Mesenteric fat pad (tissue), 1 donor: Measurements from ENCODE around the gene RGS10. TPM values are rescaled to one million over a fixed set of nuclear protein-coding genes. Genes with fewer than 3 reads are reported as not detected.
"Not testable (repeated sequence)": the region's sequence is repeated elsewhere in the genome, so short reads cannot be mapped to it uniquely, and the experiment has no call there.

Experiments used
- DNase-seq: peaks from one replicate; pipeline ENCODE4 v3.0.0-alpha.2; 2020; ENCODE audit warnings: low spot score
- long read RNA-seq: library from polyadenylated mRNA; unstranded; transcript quantifications from one replicate; pipeline ENCODE4 v2.0.0, GENCODE V29; 2020
- total RNA-seq: library from RNA; stranded (reverse); fragmentation: NEBNext Ultra II Directional; extraction: Animal tissue kit (Norgen Biotek cat#: 25700); gene quantifications from one replicate; pipeline ENCODE4 v1.2.1, GENCODE V29; 2021
- donor health status: DM: yes; HTN: yes; CAD: no.

The RGS10 gene
- total RNA-seq, result 18.1 TPM
- long read RNA-seq, transcript RGS10-202 (5 exons, 804 nt), result major isoform, 14 of 18 reads
- long read RNA-seq, partial matches to known transcripts, result 0 of 18 reads
- long read RNA-seq, other reads (novel, unspliced or antisense), result 3 of 18 reads

- DNase-seq, result peak; percentile 94
Observed at GRCh38 chr10:119542357-119542987, at the start of gene RGS10. Gene RGS10 (minus strand): TSS chr10:119542719. CDS start chr10:119542638, 81 bp downstream.

- DNase-seq, result no peak
Observed at GRCh38 chr10:119588071-119588470, 45.6 kb upstream of the RGS10 start.

- DNase-seq, result no peak
Observed at GRCh38 chr10:119578355-119578754, 35.8 kb upstream of the RGS10 start.

GRCh38 chr10:119575991-119576390, 33.5 kb upstream of the RGS10 start:
- DNase-seq, result no peak

GRCh38 chr10:119575506-119575905, 33.0 kb upstream of the RGS10 start:
- DNase-seq, result no peak

- DNase-seq, result no peak
Observed at GRCh38 chr10:119567978-119568377, 25.5 kb upstream of the RGS10 start.

GRCh38 chr10:119562097-119562496, 19.6 kb upstream of the RGS10 start:
- DNase-seq, result no peak

GRCh38 chr10:119559511-119559910, 17.0 kb upstream of the RGS10 start:
- DNase-seq, result not testable (repeated sequence)

- DNase-seq, result not testable (repeated sequence)
Observed at GRCh38 chr10:119556081-119556480, 13.6 kb upstream of the RGS10 start.

- no peak for DNase-seq
Observed at GRCh38 chr10:119555178-119555784, 12.8 kb upstream of the RGS10 start.

- no peak for DNase-seq
Observed at GRCh38 chr10:119550827-119551226, 8.3 kb upstream of the RGS10 start.

- no peak for DNase-seq
Observed at GRCh38 chr10:119549247-119549999, 6.9 kb upstream of the RGS10 start.

GRCh38 chr10:119546009-119546408, 3.5 kb upstream of the RGS10 start:
- peak; percentile 30 for DNase-seq

GRCh38 chr10:119545310-119545709, 2.8 kb upstream of the RGS10 start:
- DNase-seq, result no peak

GRCh38 chr10:119543814-119544642, 1.5 kb upstream of the RGS10 start:
- peak; percentile 39 for DNase-seq

- DNase-seq, result peak; percentile 87
Observed at GRCh38 chr10:119542988-119543813, 682 bp upstream of the RGS10 start.

- peak; percentile 80 for DNase-seq
Observed at GRCh38 chr10:119541459-119542356, 811 bp downstream of the RGS10 start.

- no peak for DNase-seq
Observed at GRCh38 chr10:119541046-119541445, 1.5 kb downstream of the RGS10 start.

GRCh38 chr10:119540038-119540437, 2.5 kb downstream of the RGS10 start:
- DNase-seq, result no peak
